ACHN (cell line): ENCODE measurements around the gene PMS2.
"Not testable (repeated sequence)": the region's sequence is repeated elsewhere in the genome, so short reads cannot be mapped to it uniquely, and the experiment has no call there.

Experiments used
- DNase-seq: peaks from one replicate; pipeline ENCODE4 v3.0.0-alpha.2; 2015
- in situ Hi-C: cut with HindIII; loops from 2 replicates; pipeline ENCODE4 v1.10.0; 2017; ENCODE audit warnings: low sequenced_read_pairs, low pct_ligation_motif_present, low pct_unique_long_range_greater_than_20kb

PMS2 gene, protein sequence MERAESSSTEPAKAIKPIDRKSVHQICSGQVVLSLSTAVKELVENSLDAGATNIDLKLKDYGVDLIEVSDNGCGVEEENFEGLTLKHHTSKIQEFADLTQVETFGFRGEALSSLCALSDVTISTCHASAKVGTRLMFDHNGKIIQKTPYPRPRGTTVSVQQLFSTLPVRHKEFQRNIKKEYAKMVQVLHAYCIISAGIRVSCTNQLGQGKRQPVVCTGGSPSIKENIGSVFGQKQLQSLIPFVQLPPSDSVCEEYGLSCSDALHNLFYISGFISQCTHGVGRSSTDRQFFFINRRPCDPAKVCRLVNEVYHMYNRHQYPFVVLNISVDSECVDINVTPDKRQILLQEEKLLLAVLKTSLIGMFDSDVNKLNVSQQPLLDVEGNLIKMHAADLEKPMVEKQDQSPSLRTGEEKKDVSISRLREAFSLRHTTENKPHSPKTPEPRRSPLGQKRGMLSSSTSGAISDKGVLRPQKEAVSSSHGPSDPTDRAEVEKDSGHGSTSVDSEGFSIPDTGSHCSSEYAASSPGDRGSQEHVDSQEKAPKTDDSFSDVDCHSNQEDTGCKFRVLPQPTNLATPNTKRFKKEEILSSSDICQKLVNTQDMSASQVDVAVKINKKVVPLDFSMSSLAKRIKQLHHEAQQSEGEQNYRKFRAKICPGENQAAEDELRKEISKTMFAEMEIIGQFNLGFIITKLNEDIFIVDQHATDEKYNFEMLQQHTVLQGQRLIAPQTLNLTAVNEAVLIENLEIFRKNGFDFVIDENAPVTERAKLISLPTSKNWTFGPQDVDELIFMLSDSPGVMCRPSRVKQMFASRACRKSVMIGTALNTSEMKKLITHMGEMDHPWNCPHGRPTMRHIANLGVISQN

DNA sequence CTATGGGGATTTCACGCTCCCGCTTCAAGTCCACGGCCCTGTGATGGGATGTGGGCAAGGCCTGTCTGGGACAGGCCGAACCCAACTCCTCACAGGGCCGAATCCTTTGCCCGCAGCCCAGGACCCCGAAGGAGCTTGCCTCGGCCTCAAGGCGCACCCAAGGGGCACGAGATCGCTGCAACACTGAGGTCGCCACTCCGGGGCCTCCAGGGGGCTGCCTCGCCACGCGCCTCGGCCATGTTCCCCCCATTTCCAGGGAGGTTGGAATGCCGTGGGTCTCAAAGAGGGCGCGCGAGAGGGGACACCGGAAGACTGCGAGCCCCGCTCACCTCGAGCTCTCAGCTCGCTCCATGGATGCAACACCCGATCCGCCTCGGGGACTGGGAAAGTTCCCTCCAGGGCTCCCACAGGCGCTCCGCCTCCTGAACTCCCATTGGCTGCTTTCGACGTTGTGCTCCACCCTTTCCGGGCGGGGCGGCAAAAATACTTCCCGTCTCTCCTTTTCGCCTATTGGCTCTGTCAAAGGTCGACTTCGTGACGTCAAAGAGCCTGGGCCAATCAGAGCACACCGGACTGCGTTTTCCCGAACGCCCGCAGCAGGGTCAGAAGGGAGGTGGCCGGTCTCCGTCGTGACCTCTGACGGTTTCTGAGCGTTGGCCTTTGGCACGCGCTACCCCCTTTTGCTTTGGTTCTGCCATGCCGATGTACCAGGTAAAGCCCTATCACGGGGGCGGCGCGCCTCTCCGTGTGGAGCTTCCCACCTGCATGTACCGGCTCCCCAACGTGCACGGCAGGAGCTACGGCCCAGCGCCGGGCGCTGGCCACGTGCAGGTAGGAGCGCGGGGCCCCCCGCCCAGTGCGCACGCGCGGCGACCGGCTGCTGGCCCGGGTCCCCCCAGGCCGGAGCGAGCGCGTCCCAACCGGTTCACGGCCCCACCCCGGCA lies at the start of gene PMS2, which contains the start of gene AIMP2:
TSS of gene PMS2 (minus strand) at position 382 of the 944 bp plus-strand sequence. CDS start at position 352, 30 bp downstream.
TSS of gene AIMP2 (plus strand) at position 605 of the 944 bp plus-strand sequence. CDS start at position 697, 92 bp downstream.
- peak; percentile 100 for DNase-seq
- in situ Hi-C loops, result no loop called here

DNA sequence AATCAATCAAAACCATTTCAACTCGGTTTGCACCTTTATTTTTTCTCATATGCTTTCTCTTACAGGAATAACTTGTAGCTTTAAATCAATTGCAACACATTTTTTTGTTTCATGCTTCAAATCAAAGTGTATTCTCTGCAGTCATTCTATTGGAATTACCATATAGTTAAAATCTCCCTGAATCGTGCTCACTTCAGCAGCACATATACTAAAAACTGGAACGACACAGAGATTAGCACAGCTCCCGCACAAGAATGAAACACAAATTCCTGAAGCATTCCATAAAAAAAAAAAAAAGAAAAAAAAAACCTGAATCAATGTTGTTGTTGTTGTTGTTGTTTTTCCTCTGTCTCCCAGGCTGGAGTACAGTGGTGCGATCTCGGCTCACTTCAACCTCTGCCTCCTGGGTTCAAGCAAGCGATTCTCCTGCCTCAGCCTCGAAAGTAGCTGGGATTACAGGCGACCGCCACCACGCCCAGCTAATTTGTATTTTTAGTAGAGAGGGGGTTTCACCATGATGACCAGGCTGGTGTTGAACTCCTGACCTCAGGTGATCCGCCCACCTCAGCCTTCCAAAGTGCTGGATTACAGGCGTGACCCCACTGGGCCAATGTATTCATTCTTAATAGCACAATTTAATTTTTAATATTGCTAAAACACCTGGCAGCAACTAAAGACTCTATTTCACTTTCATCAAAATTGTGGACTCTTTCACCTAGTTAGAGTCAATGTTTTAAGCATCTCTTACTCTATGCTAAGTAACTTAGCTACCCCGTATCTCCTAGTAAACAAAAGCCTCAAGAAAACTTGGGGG lies 48.7 kb upstream of the PMS2 start:
- no peak for DNase-seq
- in situ Hi-C loops, result no loop called here

DNA sequence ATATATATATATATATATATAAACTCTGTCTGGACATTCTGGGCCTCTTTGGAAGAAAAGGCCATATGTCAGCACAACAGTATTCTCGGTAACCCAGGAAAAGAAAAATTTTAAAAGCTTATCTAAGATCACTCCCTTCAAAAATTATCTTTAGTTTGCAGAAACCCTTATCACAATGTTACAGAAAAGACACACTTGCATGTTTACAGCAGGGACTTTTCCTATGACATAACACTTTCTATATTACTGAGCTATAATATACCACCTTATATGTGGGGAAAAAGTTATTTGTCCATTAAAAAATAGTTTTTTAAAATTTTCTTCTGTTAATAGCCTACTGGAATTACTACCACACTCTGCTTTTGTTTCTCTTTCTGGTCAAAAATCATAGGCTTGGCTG lies 47.8 kb upstream of the PMS2 start:
- in situ Hi-C loops, result no loop called here

DNA sequence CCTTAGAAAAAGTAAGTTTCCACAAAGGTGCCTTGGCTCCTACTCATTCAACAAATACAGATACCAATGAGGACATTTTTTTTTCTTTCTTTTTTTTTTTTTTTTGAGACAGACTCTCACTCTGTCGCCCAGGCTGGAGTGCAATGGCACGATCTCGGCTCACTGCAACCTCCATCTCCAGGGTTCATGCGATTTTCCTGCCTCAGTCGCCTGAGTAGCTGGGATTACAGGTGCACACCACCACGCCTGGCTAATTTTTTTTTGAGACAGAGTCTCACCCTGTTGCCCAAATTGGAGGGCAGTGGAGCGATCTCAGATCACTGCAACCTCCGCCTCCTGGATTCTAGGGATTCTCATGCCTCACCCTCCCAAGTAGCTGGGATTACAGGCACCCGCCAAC lies 42.3 kb upstream of the PMS2 start:
- DNase-seq, in situ Hi-C loops: not testable (repeated sequence)

More for the DNA sequence above, 47.8 kb upstream of the PMS2 start:
- no peak for DNase-seq

DNA sequence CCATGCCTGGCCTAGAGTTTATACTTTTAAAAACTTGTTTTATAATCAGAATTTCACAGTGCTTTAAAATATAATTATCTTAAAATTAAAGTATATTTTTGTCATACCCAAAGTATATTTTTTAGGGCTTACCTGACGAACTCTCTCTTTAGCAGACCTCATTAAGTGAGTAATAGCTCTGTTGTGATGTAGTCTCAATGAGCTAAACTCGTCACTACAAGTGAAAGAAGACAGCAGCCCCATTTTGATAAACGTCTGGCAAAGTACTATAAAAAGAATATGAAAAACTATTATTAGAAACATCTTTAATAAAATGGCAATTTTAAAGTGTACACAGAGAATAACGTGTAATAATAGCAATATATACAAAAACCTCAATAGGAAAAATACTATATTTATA lies 40.9 kb upstream of the PMS2 start:
- in situ Hi-C loops, result no loop called here
- no peak for DNase-seq

DNA sequence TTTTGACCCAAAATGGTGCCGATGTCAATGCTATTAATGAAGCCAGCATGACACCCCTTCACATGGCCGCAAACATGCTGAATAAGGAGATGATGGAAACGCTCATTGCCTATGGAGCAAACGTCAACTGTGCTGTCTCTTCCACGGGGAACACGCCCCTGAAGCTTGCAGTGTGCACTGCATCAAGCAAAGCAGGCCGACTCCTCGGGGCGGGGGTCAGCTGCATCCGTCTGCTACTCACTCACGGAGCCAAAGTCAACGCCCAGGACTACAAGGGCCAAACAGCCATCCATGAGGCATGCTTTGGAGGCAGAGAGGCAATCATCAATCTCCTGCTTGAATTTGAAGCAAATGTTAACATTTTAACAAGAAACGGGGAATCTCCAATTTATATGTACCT lies 26.8 kb upstream of the PMS2 start:
- in situ Hi-C loops, result no loop called here
- DNase-seq, result no peak

DNA sequence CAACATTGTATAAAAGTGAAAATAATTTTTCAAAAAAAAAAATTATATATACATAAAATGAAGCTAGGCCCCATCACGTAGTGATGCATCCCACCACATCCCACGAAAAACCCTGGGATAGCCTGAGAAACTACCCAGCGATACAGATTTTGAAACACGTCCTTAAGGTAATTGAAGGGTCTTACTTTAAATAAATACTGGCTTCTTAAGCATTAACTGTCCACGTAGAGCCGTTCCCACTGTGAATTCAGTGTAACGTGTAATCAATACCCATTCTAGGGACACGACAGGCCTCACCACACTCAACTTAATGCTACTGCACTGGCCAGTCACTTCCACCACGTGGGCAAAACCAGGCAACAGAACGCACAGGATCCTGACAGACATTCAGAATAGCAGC lies 26.3 kb upstream of the PMS2 start:
- in situ Hi-C loops, result no loop called here
- DNase-seq, result no peak

DNA sequence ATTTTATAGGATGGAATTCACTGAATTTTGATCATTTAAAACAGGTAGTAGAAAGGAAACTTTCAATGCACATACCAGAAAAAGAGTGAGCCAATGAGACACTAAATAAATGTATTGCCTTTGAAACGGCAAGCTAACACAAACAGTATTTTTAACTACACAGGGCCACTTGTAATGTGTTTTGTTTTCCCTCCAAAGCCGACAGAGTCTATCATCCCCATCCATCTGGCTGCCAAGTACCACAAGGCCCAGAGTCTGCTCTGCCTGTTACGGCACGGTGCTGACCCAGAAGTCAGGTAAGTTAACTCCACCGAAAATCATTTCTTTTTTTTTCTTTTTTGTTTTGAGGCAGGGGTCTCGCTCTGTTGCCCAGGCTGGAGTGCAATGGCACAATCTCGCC lies 23.8 kb upstream of the PMS2 start:
- DNase-seq, result no peak
- in situ Hi-C loops, result no loop called here

DNA sequence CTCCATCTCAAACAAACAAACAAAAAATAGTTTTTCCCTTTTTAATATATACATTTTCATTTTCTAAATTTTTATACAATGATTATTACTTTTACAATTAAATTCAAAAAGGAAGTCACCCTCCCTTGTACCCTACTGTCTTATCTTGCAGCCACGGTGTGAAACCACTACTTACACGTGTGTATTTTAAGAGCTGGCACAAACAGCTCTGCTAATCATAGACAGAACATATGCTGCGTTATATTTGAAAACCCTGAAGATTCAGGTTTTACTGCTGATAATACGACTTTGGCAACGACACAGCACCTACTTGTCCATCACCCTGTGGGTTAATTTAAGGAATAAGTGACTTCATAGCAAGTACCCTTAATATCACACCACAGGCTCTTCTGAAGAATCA lies 23.3 kb upstream of the PMS2 start:
- in situ Hi-C loops, result no loop called here
- DNase-seq, result no peak

DNA sequence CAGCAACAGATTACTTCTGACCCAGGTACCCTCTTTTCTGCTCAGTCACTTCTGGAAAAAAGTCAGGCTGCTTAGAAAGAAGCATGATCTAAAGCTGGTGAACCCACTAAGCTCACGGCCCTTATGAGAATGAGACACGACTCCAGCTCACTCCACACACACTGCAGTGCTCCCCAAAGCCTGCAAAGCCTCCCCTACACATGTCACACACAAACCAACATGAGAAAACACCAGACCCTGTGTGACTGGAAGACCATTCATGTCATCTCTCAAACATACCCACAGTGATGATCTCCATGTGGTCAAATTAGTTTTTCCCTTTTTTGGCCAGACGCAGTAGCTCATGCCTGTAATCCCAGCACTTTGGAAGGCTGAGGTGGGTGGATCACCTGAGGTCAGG lies 22.7 kb upstream of the PMS2 start:
- DNase-seq, result no peak
- in situ Hi-C loops, result no loop called here

DNA sequence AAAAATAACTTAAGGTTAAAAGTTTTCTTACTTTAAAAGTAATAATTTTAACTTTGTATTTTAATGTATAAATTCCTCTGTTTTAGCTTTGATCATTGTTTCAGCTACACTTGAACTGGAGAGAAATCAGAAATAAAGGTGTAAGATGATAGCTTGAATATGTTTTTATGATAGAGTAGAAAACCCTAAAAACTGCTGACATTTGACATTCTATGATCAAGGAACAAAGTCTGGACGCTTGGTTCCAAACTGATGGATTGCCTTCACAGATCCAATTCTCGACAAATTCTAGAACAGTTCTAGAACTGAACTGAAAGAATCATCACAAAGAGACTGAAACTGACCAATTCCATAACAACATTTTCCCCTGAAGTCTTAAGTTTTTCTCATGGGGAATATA lies 22.1 kb upstream of the PMS2 start, which contains the start of gene ANKRD61:
TSS of gene ANKRD61 (plus strand) at position 389 of the 400 bp plus-strand sequence. CDS start at position 389, 0 bp downstream.
- no peak for DNase-seq
- in situ Hi-C loops, result no loop called here

DNA sequence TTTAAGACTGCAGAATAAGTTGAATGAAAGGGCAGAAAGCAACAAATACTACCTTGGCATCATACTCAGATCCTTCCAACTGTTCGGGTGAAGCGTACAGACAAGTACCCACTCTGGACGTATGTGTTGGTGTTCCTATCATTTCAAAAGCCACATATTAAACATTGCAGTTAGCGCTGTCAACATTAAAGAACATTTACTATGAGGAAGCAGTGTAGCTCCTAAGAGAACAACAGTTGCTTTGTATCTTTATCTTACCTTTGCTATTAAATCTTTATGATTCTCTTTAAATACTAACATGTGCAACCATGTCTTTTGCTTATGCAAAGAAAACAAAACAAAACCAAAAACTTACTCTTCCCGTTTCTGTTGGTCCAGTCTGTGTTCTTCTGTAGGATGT lies 19.7 kb upstream of the PMS2 start:
- DNase-seq, result no peak
- in situ Hi-C loops, result no loop called here

DNA sequence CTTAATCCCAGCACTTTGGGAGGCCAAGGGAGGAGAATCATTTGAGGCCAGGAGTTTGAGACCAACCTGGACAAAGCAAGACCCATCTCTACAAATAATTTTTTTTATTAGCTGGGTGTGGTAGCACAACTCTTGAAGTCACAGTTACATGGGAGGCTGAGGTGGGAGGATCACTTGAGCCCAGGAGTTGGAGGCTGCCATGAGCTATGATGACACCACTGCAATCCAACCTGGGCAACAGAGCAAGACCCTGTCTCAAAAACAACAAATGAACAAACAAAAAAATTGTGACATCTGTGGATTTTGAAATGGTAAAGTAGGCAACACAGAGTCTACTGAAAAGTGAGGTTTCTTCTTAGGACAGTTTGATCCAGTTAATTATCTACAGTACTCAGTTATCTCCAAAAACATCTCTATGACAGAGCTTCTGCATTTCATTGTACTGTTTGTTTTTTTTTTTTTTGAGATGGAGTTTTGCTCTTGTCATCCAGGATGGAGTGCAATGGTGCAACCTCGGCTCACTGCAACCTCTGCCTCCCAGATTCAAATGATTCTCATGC lies 19.0 kb upstream of the PMS2 start:
- in situ Hi-C loops, result no loop called here
- no peak for DNase-seq

DNA sequence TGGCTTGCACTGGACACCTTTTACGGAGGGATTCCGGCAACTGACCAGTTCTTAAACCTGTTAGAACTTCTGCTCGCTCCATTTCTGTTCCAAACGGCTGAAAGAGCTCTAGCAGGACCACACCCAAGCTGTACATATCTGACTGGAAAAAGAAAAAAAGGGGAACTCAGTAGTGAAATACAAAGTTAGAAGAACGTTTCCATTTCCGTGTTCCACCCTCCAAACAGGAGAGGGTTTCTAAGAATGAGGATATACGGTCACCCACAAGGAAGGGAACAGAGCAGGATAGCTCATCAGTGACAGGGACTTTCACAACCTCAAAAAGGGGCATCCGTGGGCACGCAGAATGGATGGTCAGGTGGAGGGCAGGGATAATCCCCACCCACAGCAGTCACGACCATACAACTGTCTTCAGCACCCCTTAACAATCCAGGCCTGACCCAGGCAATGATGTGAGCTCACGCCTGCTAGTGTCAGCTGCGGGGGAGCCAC lies 18.0 kb upstream of the PMS2 start:
- no peak for DNase-seq
- in situ Hi-C loops, result no loop called here

DNA sequence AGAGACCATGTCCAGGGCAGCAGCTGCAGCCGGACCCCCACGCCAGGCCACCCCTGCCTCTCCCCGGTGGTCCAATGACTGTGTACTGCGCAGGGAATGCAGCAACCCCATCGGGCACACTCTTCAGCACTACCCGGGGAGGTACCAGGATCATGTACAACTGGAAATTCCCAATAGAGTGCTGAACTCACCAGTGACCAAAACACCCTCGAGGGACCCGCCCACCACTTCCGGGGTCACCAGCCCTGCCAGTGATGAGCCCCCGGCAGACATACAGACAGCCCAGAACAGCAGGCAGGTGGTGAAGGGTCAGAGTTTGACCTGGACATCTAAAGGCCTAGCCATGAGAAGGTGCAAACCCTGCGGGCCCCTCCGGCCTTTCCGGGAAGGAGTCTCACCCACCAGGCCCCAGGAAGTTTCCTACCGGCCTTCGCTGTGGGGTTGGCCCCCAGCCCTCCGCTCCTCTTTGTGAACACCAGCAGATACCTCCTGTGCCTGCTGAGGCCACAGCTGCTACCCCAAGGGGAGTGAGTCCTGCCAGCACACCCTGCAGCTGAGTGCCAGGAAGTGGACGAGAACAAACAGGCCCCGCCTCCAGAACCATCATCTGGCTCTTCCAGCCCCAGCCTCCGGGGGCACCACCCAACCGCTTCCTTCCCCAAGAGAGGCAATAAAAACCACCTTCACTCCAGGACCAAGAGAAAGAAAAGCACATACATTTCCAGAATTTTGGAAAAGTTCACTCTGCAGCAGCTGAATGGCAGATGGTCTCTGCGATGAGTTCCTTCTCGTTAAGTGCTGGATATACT lies 17.4 kb upstream of the PMS2 start:
- DNase-seq, result peak; percentile 75

DNA sequence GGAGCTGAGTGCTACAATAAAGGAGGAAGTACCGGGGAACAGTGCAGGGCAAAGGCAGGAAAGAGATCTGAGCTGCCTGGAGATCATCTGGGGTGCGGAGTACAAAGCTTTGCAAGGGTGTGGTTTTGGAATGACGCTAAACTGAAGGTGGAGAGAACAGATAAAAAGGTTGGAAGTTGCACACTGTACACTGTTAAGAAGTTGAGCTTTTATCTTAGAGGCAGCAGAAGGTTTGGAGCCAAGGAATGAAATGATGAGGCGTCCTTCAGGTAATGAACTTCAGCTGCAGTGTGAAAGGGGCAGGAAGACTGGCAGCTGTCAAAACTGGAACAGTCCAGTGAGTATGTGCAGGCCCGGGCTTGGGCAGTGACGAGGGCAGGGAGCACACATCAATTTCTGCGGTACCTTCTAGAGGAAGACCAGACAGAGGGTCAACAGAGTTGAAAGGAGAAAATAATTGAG lies 15.2 kb upstream of the PMS2 start:
- DNase-seq, result no peak
- in situ Hi-C loops, result no loop called here

More for the DNA sequence above, 17.4 kb upstream of the PMS2 start:
- in situ Hi-C loops, result no loop called here
